PC-9 (cell line): ENCODE data around the gene MVB12B. TPM values are rescaled to one million over a fixed set of nuclear protein-coding genes. Genes with fewer than 3 reads are reported as not detected.

Source experiments
- BruUV-seq: library from RNA; stranded (reverse); fragments of 400-500 nt; replicated peaks from 2 replicates; lab custom pipeline; 2021; lab: Mats Ljungman, UMichigan
- CTCF ChIA-PET: fragments of 300-600 bp; sonication (Branson Sonifier 250); formaldehyde crosslinking; loops from one replicate; lab custom pipeline; 2022; ENCODE audit warnings: antibody characterized with exemption; lab: Charles Lee
- POLR2A ChIA-PET: fragments of 300-600 bp; sonication (Branson Sonifier 250); formaldehyde crosslinking; loops from one replicate; lab custom pipeline; 2022; ENCODE audit warnings: antibody characterized with exemption; ENCODE audit not compliant: unreplicated experiment; lab: Charles Lee
- DNase-seq, 2 experiments: peaks; one replicate each; pipeline versions ENCODE4 v3.0.0 to v3.0.0-alpha.2; 2015 to 2022; ENCODE audit warnings: mixed read lengths in 1 of 2
- H2AFZ ChIP-seq: fragments of 200-600 bp; sonication (generic); 2 replicates; pipeline ENCODE4 v1.8.1; 2017; ENCODE audit warnings: antibody characterized with exemption
- H3F3A ChIP-seq: fragments of 200-600 bp; sonication (generic); 2 replicates; pipeline ENCODE4 v1.8.1; 2017; ENCODE audit warnings: antibody characterized with exemption, mild to moderate bottlenecking, low read depth; ENCODE audit not compliant: insufficient read depth
- H3K27ac ChIP-seq: fragments of 200-600 bp; sonication (generic); 2 replicates; pipeline ENCODE4 v1.6.1; 2016; ENCODE audit warnings: mixed run types
- H3K27me3 ChIP-seq: fragments of 200-600 bp; sonication (generic); 2 replicates; pipeline ENCODE4 v1.6.1; 2016; ENCODE audit warnings: low read depth, mixed run types; ENCODE audit not compliant: insufficient read depth
- H3K36me3 ChIP-seq: fragments of 200-600 bp; sonication (generic); 2 replicates; pipeline ENCODE4 v1.6.1; 2016; ENCODE audit warnings: low read depth, mixed run types
- H3K4me1 ChIP-seq: fragments of 200-600 bp; sonication (generic); replicated peaks from 2 replicates; pipeline ENCODE4 v1.6.1; 2016; ENCODE audit warnings: mixed run types; ENCODE audit not compliant: insufficient read depth
- H3K4me2 ChIP-seq: fragments of 200-600 bp; sonication (generic); 2 replicates; pipeline ENCODE4 v1.6.1; 2017; ENCODE audit warnings: mixed run types
- H3K4me3 ChIP-seq: fragments of 200-600 bp; sonication (generic); 2 replicates; pipeline ENCODE4 v1.6.1; 2016; ENCODE audit warnings: mixed run types
- H3K79me2 ChIP-seq: fragments of 200-600 bp; sonication (generic); 2 replicates; pipeline ENCODE4 v1.6.1; 2017; ENCODE audit warnings: low read depth, mixed run types
- H3K9me2 ChIP-seq: fragments of 200-600 bp; sonication (generic); 2 replicates; pipeline ENCODE4 v1.8.1; 2017; ENCODE audit warnings: mild to moderate bottlenecking; ENCODE audit not compliant: insufficient read depth
- H3K9me3 ChIP-seq: fragments of 200-600 bp; sonication (generic); 2 replicates; pipeline ENCODE4 v1.8.1; 2016; ENCODE audit warnings: low read depth; ENCODE audit not compliant: insufficient read depth
- H4K20me1 ChIP-seq: fragments of 200-600 bp; sonication (generic); 2 replicates; pipeline ENCODE4 v1.8.1; 2017; ENCODE audit not compliant: insufficient read depth
- EZH2 ChIP-seq: fragments of 200-600 bp; sonication (generic); IDR thresholded peaks from 2 replicates; pipeline ENCODE4 v1.8.0; 2017; ENCODE audit warnings: antibody characterized with exemption, low read depth
- intact Hi-C: fragments of 100-400 bp; cut with micrococcal nuclease; formaldehyde crosslinking; loops from one replicate; pipeline ENCODE4 v1.10.0; 2022; ENCODE audit not compliant: unreplicated experiment
- total RNA-seq: library from RNA; stranded (reverse); gene quantifications from 2 replicates; pipeline ENCODE4 v1.2.3, GENCODE V29; 2021
- TF ChIP-seq, protein P1 (sequence below): fragments of 200-600 bp; sonication (generic); conservative IDR thresholded peaks from 2 replicates; pipeline ENCODE4 v1.6.1; 2017; ENCODE audit warnings: mixed run types, antibody characterized with exemption, mild to moderate bottlenecking, moderate library complexity

The MVB12B gene
- total RNA-seq, 1 experiment from 2014 or later = 8.8 TPM

DNA sequence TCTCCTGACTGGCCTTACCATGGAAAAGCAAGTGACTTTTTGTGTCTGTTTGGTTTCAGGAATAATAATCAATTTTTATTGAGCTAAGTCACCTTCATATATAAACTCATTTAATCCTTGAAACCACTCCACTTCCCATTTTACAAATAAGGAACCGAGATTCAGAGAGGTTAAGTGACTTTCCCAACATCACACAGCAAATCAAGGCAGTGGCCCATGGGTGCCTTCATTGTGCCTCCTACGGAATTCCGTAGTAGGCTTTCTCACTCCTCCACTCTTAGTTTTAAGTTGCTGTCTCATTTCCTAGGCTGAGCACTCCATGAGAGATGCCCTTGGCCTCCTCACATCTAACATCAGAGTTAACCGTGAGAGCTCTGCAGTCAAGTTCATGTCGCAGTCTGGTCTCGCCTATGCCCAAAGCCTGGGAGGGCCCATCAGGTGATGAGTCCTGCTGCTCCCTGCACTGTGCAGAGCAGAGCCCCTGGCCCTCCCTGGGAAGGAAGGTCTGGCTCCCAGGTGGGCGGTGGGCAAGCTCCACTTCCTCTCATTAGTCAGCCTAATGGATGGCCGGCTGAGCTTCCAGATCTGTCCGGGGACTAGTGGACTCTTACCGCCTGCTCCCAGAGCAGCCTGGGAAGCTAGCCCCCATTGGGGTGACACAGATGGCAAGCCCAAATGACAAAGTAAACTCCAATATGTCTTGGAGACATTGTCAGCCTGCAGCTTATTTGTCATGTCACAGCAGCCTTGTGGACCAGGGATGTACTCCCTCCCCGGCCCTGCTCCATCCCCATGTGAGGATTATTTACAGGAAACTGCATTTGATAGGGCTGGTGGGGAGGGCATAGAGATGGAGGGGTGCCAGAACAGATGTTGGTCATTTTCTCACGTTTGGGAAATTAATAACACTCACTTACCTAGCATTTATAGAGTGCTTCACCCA is 123.4 kb downstream of the MVB12B start:
- CTCF ChIA-PET = no interaction called here
- DNase-seq = no peak
- no peak overlapping the region for H3K4me2 ChIP-seq
- H3K9me3 ChIP-seq = no peaks in the 10 kb centered on the region
- no peaks in the 10 kb centered on the region for H3K9me2 ChIP-seq
- H3K27ac ChIP-seq = no peak overlapping the region
- H4K20me1 ChIP-seq = no peaks in the 10 kb centered on the region
- no peaks in the 10 kb centered on the region for H3F3A ChIP-seq
- no peaks in the 10 kb centered on the region for H3K79me2 ChIP-seq
- no peaks in the 10 kb centered on the region for H3K27me3 ChIP-seq
- POLR2A ChIA-PET = no interaction called here
- H3K4me1 ChIP-seq = no peaks in the 10 kb centered on the region
- TF ChIP-seq, protein P1, sequence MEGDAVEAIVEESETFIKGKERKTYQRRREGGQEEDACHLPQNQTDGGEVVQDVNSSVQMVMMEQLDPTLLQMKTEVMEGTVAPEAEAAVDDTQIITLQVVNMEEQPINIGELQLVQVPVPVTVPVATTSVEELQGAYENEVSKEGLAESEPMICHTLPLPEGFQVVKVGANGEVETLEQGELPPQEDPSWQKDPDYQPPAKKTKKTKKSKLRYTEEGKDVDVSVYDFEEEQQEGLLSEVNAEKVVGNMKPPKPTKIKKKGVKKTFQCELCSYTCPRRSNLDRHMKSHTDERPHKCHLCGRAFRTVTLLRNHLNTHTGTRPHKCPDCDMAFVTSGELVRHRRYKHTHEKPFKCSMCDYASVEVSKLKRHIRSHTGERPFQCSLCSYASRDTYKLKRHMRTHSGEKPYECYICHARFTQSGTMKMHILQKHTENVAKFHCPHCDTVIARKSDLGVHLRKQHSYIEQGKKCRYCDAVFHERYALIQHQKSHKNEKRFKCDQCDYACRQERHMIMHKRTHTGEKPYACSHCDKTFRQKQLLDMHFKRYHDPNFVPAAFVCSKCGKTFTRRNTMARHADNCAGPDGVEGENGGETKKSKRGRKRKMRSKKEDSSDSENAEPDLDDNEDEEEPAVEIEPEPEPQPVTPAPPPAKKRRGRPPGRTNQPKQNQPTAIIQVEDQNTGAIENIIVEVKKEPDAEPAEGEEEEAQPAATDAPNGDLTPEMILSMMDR = no peak
- TF ChIP-seq EZH2 = no peak
- H2AFZ ChIP-seq = no peak overlapping the region
- BruUV-seq = no TSS peak
- intact Hi-C loops = no loop called here
- H3K4me3 ChIP-seq = no peak overlapping the region
- no peaks in the 10 kb centered on the region for H3K36me3 ChIP-seq

DNA sequence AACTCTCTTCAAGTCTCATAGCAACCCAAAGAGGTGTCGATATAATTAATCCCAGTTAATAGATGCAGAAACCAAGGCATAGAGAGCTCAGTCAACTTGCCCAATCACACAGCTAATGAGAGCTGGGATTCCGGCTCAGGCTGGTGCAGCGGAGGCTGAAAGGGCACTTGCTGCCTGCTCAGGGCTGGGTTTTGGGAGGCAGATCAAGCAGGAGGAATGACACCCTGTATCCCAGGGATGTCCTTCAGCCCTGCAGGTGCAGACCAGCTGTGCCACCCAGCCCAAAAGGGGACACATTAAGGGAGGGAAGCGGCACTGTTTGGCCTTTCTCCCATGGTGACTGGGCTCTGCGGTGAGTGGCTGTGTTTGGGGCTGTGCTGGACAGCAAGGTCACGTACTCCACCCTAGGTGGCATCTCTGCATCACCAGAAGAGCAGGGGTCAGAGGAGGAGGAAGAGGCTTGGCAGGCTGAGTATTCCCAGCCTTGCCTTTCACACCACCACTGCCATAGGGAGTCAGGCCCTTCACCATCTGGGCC is 124.1 kb downstream of the MVB12B start:
- no peaks in the 10 kb centered on the region for H3K36me3 ChIP-seq
- H3K9me3 ChIP-seq = no peaks in the 10 kb centered on the region
- BruUV-seq = no TSS peak
- CTCF ChIA-PET = no interaction called here
- DNase-seq = no peak
- H3K4me3 ChIP-seq = no peak overlapping the region
- no peak overlapping the region for H3K27ac ChIP-seq
- no peaks in the 10 kb centered on the region for H3K9me2 ChIP-seq
- no peaks in the 10 kb centered on the region for H3K4me1 ChIP-seq
- no peaks in the 10 kb centered on the region for H3K27me3 ChIP-seq
- intact Hi-C loops = no loop called here
- H4K20me1 ChIP-seq = no peaks in the 10 kb centered on the region
- no peaks in the 10 kb centered on the region for H3F3A ChIP-seq
- POLR2A ChIA-PET = no interaction called here
- no peaks in the 10 kb centered on the region for H3K79me2 ChIP-seq
- no peak overlapping the region for H2AFZ ChIP-seq
- H3K4me2 ChIP-seq = no peak overlapping the region
- TF ChIP-seq, protein P1 = no peak
- no peak for TF ChIP-seq EZH2

DNA sequence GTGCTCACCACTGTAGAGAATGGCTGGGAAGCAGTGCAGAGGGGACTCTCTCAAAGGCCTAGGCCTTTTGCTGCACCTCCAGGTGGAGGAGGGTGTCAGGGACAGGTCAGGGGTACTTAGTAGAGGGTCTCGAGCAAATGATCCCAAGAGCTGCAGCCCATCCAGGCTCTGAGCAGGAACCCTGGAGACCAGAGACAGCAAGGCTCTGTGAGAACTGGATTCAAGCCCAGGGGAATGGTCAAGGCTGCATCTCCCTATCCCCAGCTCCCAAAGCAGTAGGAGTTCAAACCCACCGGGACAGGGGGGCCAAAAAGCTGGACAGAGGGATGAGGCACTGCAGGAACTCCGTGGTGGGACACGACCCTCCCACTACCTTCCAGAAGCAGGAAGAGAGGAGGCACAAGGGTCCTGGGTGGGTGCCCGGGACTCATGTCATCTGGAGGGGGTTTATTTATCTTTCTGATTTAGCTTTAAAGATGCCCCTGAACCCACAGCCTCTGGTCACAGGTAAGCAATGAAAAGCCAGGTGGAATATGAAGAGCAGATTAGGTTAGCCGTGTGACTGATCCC is 124.8 kb downstream of the MVB12B start:
- Histone ChIP-seq H3K4me1 (no peaks in the 10 kb centered on the region), H3K4me2 (no peak overlapping the region), H3K79me2 (no peaks in the 10 kb centered on the region), H3K27me3 (no peaks in the 10 kb centered on the region), H3F3A (no peaks in the 10 kb centered on the region), H3K4me3 (no peak overlapping the region), H3K9me3 (no peaks in the 10 kb centered on the region), H3K27ac (no peak overlapping the region), H3K9me2 (no peaks in the 10 kb centered on the region), H2AFZ (no peak overlapping the region), H4K20me1 (no peaks in the 10 kb centered on the region), H3K36me3 (no peaks in the 10 kb centered on the region)
- ChIA-PET POLR2A (no interaction called here), CTCF (interaction anchor here (0.6 kb wide), 1 partner anchor 854 kb away, joined by 8 read pairs; no protein-coding TSS in a partner anchor)
- DNase-seq = no peak
- TF ChIP-seq, protein P1 = no peak
- no peak for TF ChIP-seq EZH2
- no TSS peak for BruUV-seq
- intact Hi-C loops = no loop called here
